Suprapubic skin (tissue), 4 donors: Measurements from ENCODE around the gene ARL6IP5.

ENCODE experiments used
- EP300 ChIP-seq: sonication (generic); formaldehyde crosslinking; IDR thresholded peaks from one replicate; pipeline ENCODE4 v1.6.1; 2017; ENCODE audit warnings: antibody characterized with exemption
- POLR2A ChIP-seq, 2 donors: fragments of 450-650 bp; IDR thresholded peaks; one replicate each; pipeline ENCODE4 v1.6.1; 2017; ENCODE audit warnings: antibody characterized with exemption in 2 of 2, mild to moderate bottlenecking in 2 of 2, moderate library complexity in 2 of 2
- POLR2AphosphoS5 ChIP-seq, 3 donors: sonication (generic); formaldehyde crosslinking; IDR thresholded peaks; one replicate each; pipeline ENCODE4 v1.6.1; 2017; ENCODE audit warnings: antibody characterized with exemption in 3 of 3
- TF ChIP-seq, protein P1 (sequence below), 2 donors: fragments of 200-600 bp in 1 of 2; fragments of 450-650 bp in 1 of 2; sonication (generic) in 1 of 2; IDR thresholded peaks; one replicate each; pipeline ENCODE4 v1.5.1; 2016 to 2019; ENCODE audit warnings: antibody characterized with exemption in 2 of 2, mild to moderate bottlenecking in 1 of 2, moderate library complexity in 1 of 2

DNA sequence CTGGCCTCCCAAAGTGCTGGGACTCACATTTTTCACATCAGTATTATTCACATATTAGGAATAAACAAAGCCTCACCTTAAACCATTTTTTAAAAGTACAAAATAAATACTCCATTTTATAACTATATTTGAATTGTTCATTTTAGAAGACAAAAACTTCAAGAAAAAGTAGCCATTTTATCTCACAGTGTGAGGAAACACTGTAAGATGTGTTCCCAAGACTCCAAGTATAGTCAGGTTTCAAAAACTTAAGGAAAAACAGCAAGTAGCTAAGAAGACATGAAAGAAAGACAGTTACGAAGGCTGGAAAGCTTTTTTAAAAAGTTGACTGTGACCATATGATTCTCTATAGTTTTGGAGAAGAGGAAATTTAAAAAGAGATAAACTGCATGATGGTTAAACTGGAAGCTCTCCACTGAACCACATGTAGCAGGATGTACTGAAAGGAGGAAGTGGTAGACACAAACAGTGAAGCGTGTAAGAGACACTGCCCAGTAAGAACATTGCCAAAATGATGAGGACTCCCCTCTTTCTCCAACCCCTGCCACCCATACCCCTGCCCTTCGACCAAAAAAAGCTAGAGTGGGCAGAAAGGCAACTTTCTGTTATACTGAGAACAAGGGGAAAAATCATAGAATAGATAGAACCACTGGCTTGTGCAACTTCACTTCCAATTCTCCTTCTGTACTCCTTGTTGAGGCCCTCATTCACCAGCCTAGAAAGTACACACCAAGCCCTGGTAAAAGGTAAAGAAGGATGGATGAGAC, 26.4 kb upstream of the ARL6IP5 start:
- TF ChIP-seq, protein P1, sequence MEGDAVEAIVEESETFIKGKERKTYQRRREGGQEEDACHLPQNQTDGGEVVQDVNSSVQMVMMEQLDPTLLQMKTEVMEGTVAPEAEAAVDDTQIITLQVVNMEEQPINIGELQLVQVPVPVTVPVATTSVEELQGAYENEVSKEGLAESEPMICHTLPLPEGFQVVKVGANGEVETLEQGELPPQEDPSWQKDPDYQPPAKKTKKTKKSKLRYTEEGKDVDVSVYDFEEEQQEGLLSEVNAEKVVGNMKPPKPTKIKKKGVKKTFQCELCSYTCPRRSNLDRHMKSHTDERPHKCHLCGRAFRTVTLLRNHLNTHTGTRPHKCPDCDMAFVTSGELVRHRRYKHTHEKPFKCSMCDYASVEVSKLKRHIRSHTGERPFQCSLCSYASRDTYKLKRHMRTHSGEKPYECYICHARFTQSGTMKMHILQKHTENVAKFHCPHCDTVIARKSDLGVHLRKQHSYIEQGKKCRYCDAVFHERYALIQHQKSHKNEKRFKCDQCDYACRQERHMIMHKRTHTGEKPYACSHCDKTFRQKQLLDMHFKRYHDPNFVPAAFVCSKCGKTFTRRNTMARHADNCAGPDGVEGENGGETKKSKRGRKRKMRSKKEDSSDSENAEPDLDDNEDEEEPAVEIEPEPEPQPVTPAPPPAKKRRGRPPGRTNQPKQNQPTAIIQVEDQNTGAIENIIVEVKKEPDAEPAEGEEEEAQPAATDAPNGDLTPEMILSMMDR (IDR thresholded peaks at IDR 0.05): no peak
- TF ChIP-seq POLR2AphosphoS5 (IDR thresholded peaks at IDR 0.05) (no peak), EP300 (no peak), POLR2A (IDR thresholded peaks at IDR 0.05) (no peak)
